Spleen (tissue), 11 donors: Measurements from ENCODE around the gene TMEM92. TPM values are rescaled to one million over a fixed set of nuclear protein-coding genes. Genes with fewer than 3 reads are reported as not detected.

Source experiments
- DNase-seq: peaks from one replicate; pipeline ENCODE4 v3.0.0-alpha.2; 2020
- H3K27ac ChIP-seq, 8 donors: fragments of 200-600 bp; sonication (generic) in 7 of 8; 1 replicate in 4 of 8; 2 replicates in 4 of 8; pipeline versions ENCODE4 v1.5.0 to v1.8.0; 2016 to 2021; ENCODE audit warnings: inconsistent platforms in 4 of 8, mild to moderate bottlenecking in 4 of 8, moderate library complexity in 1 of 8
- H3K27me3 ChIP-seq, 7 donors: fragments of 200-600 bp; sonication (generic) in 6 of 7; replicated peaks in 1 of 7; 1 replicate in 4 of 7; 2 replicates in 3 of 7; pipeline versions ENCODE4 v1.5.0 to v1.8.0; 2016 to 2021; ENCODE audit warnings: inconsistent platforms in 3 of 7, mild to moderate bottlenecking in 1 of 7
- H3K36me3 ChIP-seq, 6 donors: fragments of 200-600 bp; sonication (generic) in 5 of 6; 1 replicate in 4 of 6; 2 replicates in 2 of 6; pipeline versions ENCODE4 v1.5.0 to v1.8.0; 2016 to 2021; ENCODE audit warnings: inconsistent platforms in 2 of 6
- H3K4me1 ChIP-seq, 6 donors: fragments of 200-600 bp; sonication (generic) in 5 of 6; 1 replicate in 3 of 6; 2 replicates in 3 of 6; pipeline versions ENCODE4 v1.5.0 to v1.8.0; 2016 to 2021; ENCODE audit warnings: inconsistent platforms in 3 of 6
- H3K4me3 ChIP-seq, 8 donors: fragments of 200-600 bp; sonication (generic) in 7 of 8; 1 replicate in 4 of 8; 2 replicates in 4 of 8; pipeline versions ENCODE4 v1.5.0 to v1.8.0; 2016 to 2021; ENCODE audit warnings: inconsistent platforms in 4 of 8, mild to moderate bottlenecking in 4 of 8, moderate library complexity in 2 of 8
- H3K9me3 ChIP-seq, 8 donors: fragments of 200-600 bp; sonication (generic) in 7 of 8; 1 replicate in 4 of 8; 2 replicates in 4 of 8; pipeline versions ENCODE4 v1.5.0 to v1.8.0; 2016 to 2021; ENCODE audit warnings: inconsistent platforms in 4 of 8
- CTCF ChIP-seq, 11 experiments: fragments of 200-600 bp in 7 of 11; fragments of 450-650 bp in 4 of 11; sonication (generic) in 4 of 11; IDR thresholded peaks in 8 of 11; conservative IDR thresholded peaks in 3 of 11; 1 replicate in 7 of 11; 2 replicates in 4 of 11; pipeline versions ENCODE4 v1.4.0 to v1.8.0; 2016 to 2021; ENCODE audit warnings: antibody characterized with exemption in 11 of 11, inconsistent platforms in 4 of 11, mild to moderate bottlenecking in 1 of 11
- POLR2A ChIP-seq, 3 donors: fragments of 450-650 bp; IDR thresholded peaks; one replicate each; pipeline ENCODE4 v1.5.1; 2017; ENCODE audit warnings: antibody characterized with exemption in 3 of 3, mild to moderate bottlenecking in 1 of 3
- POLR2AphosphoS5 ChIP-seq, 3 donors: sonication (generic); formaldehyde crosslinking; IDR thresholded peaks; one replicate each; pipeline ENCODE4 v1.5.1; 2017; ENCODE audit warnings: antibody characterized with exemption in 3 of 3
- WGBS, 5 donors: extraction: QIAGEN DNeasy Blood & Tissue Kit in 3 of 5; methylation state at CpG; one replicate each; pipeline versions ENCODE4 v1.1.5 to v1.1.7; 2013 to 2018; 5-methylcytosine and 5-hydroxymethylcytosine counted together
- intact Hi-C: fragments of 100-400 bp; cut with DNase I; formaldehyde crosslinking; loops from one replicate; pipeline ENCODE4 v1.15.0; 2023; ENCODE audit warnings: low total_unique reads
- polyA plus RNA-seq, 3 donors: library from polyadenylated mRNA; stranded (reverse); fragments of 200-250 nt; gene quantifications; one replicate each; pipeline ENCODE4 v1.2.1, GENCODE V29; 2013
- total RNA-seq, 7 donors: library from RNA; depleted of rRNA in 3 of 7; stranded (reverse); fragments of >200 nt in 3 of 7; fragmentation: NEBNext Ultra II Directional in 4 of 7; extraction: Animal tissue kit (Norgen Biotek cat#: 25700) in 4 of 7; gene quantifications; one replicate each; pipeline versions ENCODE4 v1.1.0 to v1.2.1, GENCODE V29; 2016 to 2021
- donor health status: healthy with polysubstance abuse.
- donor health status: DM: no; HTN: no; CAD: no; lungs with moderate emphysema.
- donor health status: DM: no; HTN: no; CAD: no.
- donor health status: Bipolar disorder and iron deficiency.
- donor health status: healthy.
- donor health status: DM: no; HTN: no; CAD: no.
- donor health status: DM: yes; HTN: yes; CAD: no.

Gene TMEM92
- total and polyA plus RNA-seq, 10 donors = 0.06 to 0.49 (median 0.44) TPM; not detected in 7

DNA sequence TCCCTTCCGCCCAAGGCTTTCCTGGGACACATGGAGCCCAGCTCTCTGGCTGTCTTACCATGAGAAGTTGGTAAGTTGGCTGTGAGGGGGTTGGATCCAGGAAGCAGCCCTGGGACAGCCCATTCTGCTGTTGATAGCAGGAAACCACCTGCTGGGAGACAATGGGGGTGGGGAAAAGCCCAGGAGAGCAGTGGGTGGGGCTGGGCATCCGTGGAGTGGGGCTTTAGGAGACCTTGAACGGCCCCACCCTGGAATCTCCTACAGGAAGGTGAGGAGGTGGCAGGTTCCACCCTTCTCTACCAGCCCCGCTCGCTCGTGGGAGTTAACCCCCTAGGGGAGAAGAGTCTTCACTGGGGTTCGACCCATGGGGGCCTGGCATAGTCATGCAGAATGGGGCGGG lies 5.8 kb downstream of the TMEM92 start:
- peak overlapping the region in 3 of 8 donors; percentile 50 to 74 (median 70) for H3K27ac ChIP-seq
- 49 to 69% (median 59%) methylated on average over 7 to 8 of the region's 8 CpGs for WGBS, 5 donors
- intact Hi-C loops = no loop called here
- H3K4me3 ChIP-seq = peak overlapping the region in 1 of 8 donors; percentile 13
- no peaks in the 10 kb centered on the region for H3K36me3 ChIP-seq
- TF ChIP-seq POLR2AphosphoS5 (IDR thresholded peaks at IDR 0.05) (no peak), CTCF (IDR thresholded peaks at IDR 0.05 in 8 of 11, conservative IDR thresholded peaks at IDR 0.05 in 3 of 11) (no peak), POLR2A (IDR thresholded peaks at IDR 0.05) (no peak)
- peaks cover 0 to 63% (median 5%) of the 10 kb centered on the region in 7 donors for H3K27me3 ChIP-seq
- no peak for DNase-seq
- H3K4me1 ChIP-seq = peaks cover 0 to 61% (median 0%) of the 10 kb centered on the region in 6 donors
- H3K9me3 ChIP-seq = no peaks in the 10 kb centered on the region

DNA sequence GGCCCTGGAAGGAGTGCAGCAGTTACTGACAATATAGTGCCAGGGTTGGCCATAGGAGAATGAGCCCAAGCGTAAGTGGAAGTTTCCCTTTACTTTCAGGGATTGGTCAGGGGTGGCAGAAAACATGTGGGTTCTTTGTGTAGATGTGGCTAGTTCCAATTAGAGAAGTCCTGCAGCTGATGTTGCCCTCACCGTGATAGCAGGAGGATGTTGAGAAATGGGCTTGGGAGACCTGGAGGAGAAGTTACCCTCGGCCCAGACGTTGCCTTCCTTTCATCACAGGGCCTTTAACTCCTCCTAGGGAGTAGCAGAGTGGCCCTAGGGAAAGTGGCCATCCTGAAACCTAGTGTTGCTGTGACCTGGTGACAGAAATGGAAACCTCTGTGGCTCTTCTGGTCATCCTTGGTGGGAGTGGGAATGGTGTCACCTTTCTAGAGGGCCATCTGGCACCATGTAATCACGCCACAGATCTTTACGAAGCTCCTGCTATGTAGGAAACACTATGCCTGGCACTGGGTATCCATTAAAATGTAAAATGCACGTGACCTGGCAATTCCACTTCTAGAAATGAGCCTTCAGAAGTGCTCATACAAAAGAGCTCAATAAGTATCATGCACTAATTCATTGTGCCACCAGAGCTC lies 6.7 kb downstream of the TMEM92 start:
- Histone ChIP-seq H3K27ac (peak overlapping the region in 5 of 8 donors; percentile 29 to 74 (median 50)), H3K27me3 (peaks cover 0 to 54% (median 5%) of the 10 kb centered on the region in 7 donors), H3K4me3 (no peak overlapping the region), H3K4me1 (peaks cover 0 to 64% (median 0%) of the 10 kb centered on the region in 6 donors), H3K36me3 (no peaks in the 10 kb centered on the region), H3K9me3 (no peaks in the 10 kb centered on the region)
- WGBS, 5 donors = 57 to 74% (median 67%) methylated on average over 7 of the region's 7 CpGs
- DNase-seq = no peak
- intact Hi-C loops = no loop called here
- TF ChIP-seq POLR2AphosphoS5 (IDR thresholded peaks at IDR 0.05) (no peak), CTCF (IDR thresholded peaks at IDR 0.05 in 8 of 11, conservative IDR thresholded peaks at IDR 0.05 in 3 of 11) (no peak), POLR2A (IDR thresholded peaks at IDR 0.05) (no peak)

DNA sequence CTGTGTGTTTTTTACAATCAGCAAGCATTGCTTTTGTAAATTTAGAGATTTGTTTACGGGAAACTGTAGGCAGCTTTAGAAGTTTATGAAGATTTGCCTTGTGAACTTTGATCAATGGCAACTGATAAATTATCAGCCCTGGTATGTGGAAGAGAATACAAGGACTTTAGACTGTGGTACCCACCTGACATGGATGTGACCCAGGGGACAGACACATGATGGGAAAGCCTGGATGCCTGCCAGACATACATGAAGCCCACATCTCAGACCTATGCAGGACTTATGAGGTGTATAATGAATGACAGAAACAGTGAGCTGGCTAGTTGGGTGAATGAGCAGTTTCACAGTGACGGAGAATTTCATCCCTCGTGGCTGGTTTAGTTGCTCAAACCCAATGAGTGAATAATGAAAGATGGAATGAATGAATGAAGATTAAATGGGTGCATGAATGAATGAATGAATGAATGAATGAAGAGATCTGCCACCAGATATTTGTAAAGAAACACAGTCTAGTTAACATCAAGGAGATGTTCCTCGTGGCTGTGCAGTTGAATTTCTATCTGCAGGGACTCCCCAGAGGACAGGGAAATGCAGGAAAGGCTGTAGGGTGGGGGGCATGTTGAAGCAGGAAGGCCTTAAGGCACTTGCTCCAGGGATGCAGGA lies 7.6 kb downstream of the TMEM92 start:
- DNase-seq = no peak
- Histone ChIP-seq H3K9me3 (no peaks in the 10 kb centered on the region), H3K4me1 (peaks cover 0 to 65% (median 0%) of the 10 kb centered on the region in 6 donors), H3K4me3 (no peak overlapping the region), H3K36me3 (no peaks in the 10 kb centered on the region), H3K27me3 (peaks cover 0 to 46% (median 5%) of the 10 kb centered on the region in 7 donors), H3K27ac (peak overlapping the region in 1 of 8 donors; percentile 70)
- intact Hi-C loops = no loop called here
- 77 to 85% (median 78%) methylated on average over 4 of the region's 4 CpGs for WGBS, 5 donors
- no peak for TF ChIP-seq POLR2AphosphoS5 (IDR thresholded peaks at IDR 0.05)
- TF ChIP-seq POLR2A (IDR thresholded peaks at IDR 0.05) = no peak
- no peak for TF ChIP-seq CTCF (IDR thresholded peaks at IDR 0.05 in 8 of 11, conservative IDR thresholded peaks at IDR 0.05 in 3 of 11)

DNA sequence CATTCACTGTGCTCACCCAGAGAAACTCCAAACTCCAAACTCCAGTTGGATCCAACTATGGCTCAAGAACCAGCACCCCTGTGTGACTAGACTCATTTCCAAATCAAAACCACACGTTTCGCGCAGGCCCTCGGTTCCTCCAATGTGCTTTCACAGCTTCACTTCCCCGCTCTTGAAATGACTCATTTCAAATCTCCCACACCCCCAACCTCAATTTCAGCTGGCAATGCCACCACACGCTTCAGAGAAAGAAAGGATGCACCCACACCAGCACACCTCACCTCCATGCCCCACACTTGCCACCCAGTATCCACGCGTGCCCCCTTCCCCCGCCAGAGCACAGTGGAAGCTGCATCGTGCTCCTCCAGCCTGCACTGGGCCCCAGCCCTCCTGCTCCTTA lies 9.0 kb downstream of the TMEM92 start:
- peak overlapping the region in 3 of 8 donors; percentile 12 to 69 (median 65) for H3K27ac ChIP-seq
- DNase-seq = no peak
- H3K9me3 ChIP-seq = no peaks in the 10 kb centered on the region
- TF ChIP-seq POLR2AphosphoS5 (IDR thresholded peaks at IDR 0.05) (peak in 1 of 3 donors; percentile 33), CTCF (IDR thresholded peaks at IDR 0.05 in 8 of 11, conservative IDR thresholded peaks at IDR 0.05 in 3 of 11) (no peak)
- peaks cover 0 to 78% (median 0%) of the 10 kb centered on the region in 6 donors for H3K4me1 ChIP-seq
- no peaks in the 10 kb centered on the region for H3K36me3 ChIP-seq
- intact Hi-C loops = no loop called here
- peaks cover 0 to 42% (median 5%) of the 10 kb centered on the region in 7 donors for H3K27me3 ChIP-seq
- 49 to 78% (median 55%) methylated on average over 10 of the region's 10 CpGs for WGBS, 5 donors
- no peak overlapping the region for H3K4me3 ChIP-seq
